ENCODE measurements around the gene PRM2.

The PRM2 gene

DNA sequence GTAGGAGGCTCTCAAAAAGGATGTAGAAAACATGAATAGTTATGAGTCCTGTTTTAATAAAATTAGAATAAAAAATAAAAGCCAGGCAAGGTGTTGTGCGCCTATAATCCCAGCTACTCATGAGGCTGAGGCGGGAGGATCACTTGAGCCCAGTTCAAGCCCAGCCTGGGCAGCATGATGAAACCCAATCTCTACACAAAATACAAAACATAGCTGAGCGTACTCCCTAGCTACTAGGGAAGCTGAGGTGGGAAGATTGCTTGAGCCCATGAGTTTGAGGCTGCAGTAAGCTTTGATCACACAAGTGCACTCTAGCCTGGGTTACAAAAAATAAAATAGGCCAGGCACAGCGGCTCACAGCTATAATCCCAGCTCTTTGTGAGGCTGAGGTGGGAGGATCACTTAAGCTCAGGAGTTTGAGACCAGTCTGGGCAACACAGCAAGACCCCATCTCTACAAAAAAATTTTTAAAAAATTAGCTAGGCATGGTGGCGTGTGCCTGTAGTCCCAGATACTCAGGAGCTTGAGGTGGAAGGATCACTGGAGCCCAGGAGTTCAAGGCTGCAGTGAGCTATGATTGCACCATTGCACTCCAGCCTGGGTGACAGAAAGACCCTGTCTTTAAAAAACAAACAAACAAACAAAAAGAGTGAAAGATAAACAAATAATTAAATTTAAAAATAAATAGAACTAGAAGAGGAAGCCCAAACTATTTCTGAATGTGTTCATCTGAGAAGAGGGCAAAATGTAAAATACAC, 22.0 kb upstream of the PRM2 start:
- TF ChIP-seq, protein P1, sequence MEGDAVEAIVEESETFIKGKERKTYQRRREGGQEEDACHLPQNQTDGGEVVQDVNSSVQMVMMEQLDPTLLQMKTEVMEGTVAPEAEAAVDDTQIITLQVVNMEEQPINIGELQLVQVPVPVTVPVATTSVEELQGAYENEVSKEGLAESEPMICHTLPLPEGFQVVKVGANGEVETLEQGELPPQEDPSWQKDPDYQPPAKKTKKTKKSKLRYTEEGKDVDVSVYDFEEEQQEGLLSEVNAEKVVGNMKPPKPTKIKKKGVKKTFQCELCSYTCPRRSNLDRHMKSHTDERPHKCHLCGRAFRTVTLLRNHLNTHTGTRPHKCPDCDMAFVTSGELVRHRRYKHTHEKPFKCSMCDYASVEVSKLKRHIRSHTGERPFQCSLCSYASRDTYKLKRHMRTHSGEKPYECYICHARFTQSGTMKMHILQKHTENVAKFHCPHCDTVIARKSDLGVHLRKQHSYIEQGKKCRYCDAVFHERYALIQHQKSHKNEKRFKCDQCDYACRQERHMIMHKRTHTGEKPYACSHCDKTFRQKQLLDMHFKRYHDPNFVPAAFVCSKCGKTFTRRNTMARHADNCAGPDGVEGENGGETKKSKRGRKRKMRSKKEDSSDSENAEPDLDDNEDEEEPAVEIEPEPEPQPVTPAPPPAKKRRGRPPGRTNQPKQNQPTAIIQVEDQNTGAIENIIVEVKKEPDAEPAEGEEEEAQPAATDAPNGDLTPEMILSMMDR (IDR thresholded peaks at IDR 0.05; ENCODE audit: poor library complexity, severe bottlenecking), result no peak
- H3K4me1 ChIP-seq (ENCODE audit: insufficient read depth, poor library complexity, severe bottlenecking), result peaks cover 4% of the 10 kb centered on the region
- no peaks in the 10 kb centered on the region for H3K27me3 ChIP-seq (ENCODE audit: insufficient read depth, poor library complexity, severe bottlenecking)
- no peaks in the 10 kb centered on the region for H3K36me3 ChIP-seq (ENCODE audit: low read depth)
- no peaks in the 10 kb centered on the region for H3K9me3 ChIP-seq (ENCODE audit: severe bottlenecking)
- no peak overlapping the region for H3K27ac ChIP-seq (ENCODE audit: poor library complexity, severe bottlenecking)
- ATAC-seq (ENCODE audit: low read depth) (no peak), DNase-seq (ENCODE audit: low spot score) (no peak)
- no peak overlapping the region for H3K4me3 ChIP-seq (ENCODE audit: severe bottlenecking)

DNA sequence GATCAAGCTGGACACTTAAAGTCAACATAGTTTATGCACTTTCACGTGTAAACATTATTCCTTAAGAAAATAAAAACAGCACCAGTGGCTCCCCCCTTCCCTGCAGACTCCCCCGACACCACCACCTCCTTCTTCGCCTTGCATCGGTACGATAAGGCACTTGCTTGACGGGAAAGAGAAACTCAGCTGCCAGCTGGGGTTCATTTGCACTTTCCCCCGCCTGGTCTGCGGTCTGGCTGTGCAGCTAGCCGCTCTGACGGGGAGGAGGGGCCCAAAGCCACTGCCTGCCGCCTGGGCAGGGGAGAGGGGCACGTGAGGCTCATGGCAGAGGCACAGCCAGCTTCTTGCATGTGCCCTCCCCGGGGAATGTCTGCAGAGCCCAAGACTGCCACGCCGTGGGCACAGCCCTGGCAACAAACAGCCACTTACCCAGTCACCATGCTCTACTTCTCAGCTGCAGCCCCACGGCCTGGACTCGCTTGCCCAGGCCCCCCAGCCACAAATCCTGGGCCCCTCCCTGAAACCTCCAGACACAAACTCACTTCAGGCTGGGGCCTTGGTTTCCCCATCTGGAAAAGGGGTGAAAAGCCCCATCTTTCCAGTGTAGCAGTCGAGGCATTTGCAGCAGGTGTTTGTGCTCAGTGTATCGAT, 21.3 kb upstream of the PRM2 start:
- TF ChIP-seq, protein P1 (IDR thresholded peaks at IDR 0.05; ENCODE audit: poor library complexity, severe bottlenecking), result no peak
- H3K4me1 ChIP-seq (ENCODE audit: insufficient read depth, poor library complexity, severe bottlenecking), result no peaks in the 10 kb centered on the region

DNA sequence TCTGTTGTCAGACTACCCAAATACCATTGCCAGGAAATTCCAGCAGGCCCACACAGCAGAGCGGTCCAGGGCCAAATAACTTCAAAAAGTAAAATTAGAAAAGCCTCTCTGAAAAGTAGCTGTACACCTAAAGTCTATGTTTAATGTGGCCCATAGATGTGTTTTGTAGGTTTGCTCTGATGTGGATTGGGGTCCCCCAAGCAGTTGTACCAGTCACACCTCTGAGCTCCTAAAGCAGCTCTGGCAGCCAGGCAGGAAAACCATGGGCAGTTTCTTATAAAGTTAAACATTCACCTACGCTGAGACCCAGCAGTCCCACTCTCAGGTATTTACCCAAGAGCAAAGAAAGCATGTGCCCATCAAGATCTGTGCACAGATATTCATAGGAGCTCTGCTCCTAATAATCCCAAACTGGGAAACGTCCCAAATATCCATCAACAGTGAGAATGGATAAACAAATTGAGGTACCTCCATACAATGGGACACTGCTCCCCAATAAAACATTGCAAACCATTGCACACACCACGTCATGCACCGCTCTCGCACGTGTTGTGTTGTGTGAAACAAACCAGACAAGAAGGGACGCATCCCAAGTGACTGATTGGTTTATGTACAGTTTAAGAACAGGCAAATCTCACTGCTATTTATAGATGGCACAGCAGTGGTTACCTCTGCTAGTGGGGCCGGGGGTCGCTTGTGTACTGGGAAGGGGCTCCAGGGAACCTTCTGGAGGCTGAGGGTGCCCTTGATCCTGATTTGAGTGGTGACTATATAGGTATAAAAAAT, 20.6 kb upstream of the PRM2 start:
- no peaks in the 10 kb centered on the region for H3K27me3 ChIP-seq (ENCODE audit: insufficient read depth, poor library complexity, severe bottlenecking)
- no peaks in the 10 kb centered on the region for H3K9me3 ChIP-seq (ENCODE audit: severe bottlenecking)
- H3K36me3 ChIP-seq (ENCODE audit: low read depth), result no peaks in the 10 kb centered on the region
- no peaks in the 10 kb centered on the region for H3K4me1 ChIP-seq (ENCODE audit: insufficient read depth, poor library complexity, severe bottlenecking)
- ATAC-seq (ENCODE audit: low read depth) (peak; percentile 28; the same call in 2 of the 3 replicates), DNase-seq (ENCODE audit: low spot score) (no peak)
- H3K4me3 ChIP-seq (ENCODE audit: severe bottlenecking), result no peak overlapping the region
- no peak overlapping the region for H3K27ac ChIP-seq (ENCODE audit: poor library complexity, severe bottlenecking)
- TF ChIP-seq, protein P1 (IDR thresholded peaks at IDR 0.05; ENCODE audit: poor library complexity, severe bottlenecking), result no peak

More for the DNA sequence above, 21.3 kb upstream of the PRM2 start:
- Histone ChIP-seq H3K4me3 (ENCODE audit: severe bottlenecking) (no peak overlapping the region), H3K36me3 (ENCODE audit: low read depth) (no peaks in the 10 kb centered on the region), H3K27ac (ENCODE audit: poor library complexity, severe bottlenecking) (no peak overlapping the region), H3K9me3 (ENCODE audit: severe bottlenecking) (no peaks in the 10 kb centered on the region), H3K27me3 (ENCODE audit: insufficient read depth, poor library complexity, severe bottlenecking) (no peaks in the 10 kb centered on the region)
- ATAC-seq (ENCODE audit: low read depth) (peak; percentile 57), DNase-seq (ENCODE audit: low spot score) (no peak)

DNA sequence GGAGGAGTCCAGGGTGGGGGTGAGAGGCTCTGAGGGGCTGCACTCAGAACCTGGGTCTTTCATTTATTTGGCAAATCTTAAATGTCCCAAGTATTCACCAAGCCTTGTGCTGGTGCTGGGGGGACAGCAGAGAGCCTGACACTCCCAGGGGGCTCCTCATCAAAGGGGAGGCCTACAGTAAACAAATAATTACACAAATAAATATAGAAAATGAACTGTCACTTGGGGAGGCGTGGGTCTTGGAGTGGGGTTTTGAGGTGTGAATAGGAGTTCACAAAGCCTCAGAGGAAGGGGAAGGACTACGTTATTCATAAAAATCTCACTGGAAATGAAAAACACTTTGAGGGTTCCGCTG, 20.0 kb upstream of the PRM2 start:
- Histone ChIP-seq H3K27ac (ENCODE audit: poor library complexity, severe bottlenecking) (no peak overlapping the region), H3K9me3 (ENCODE audit: severe bottlenecking) (no peaks in the 10 kb centered on the region), H3K27me3 (ENCODE audit: insufficient read depth, poor library complexity, severe bottlenecking) (no peaks in the 10 kb centered on the region), H3K4me3 (ENCODE audit: severe bottlenecking) (no peak overlapping the region), H3K36me3 (ENCODE audit: low read depth) (no peaks in the 10 kb centered on the region), H3K4me1 (ENCODE audit: insufficient read depth, poor library complexity, severe bottlenecking) (no peaks in the 10 kb centered on the region)
- no peak for ATAC-seq (ENCODE audit: low read depth)
- TF ChIP-seq, protein P1 (IDR thresholded peaks at IDR 0.05; ENCODE audit: poor library complexity, severe bottlenecking), result no peak
- DNase-seq (ENCODE audit: low spot score), result no peak
